HG03378 (cell line): ENCODE data around the gene C17orf75.
"Not testable (repeated sequence)": the region's sequence is repeated elsewhere in the genome, so short reads cannot be mapped to it uniquely, and the experiment has no call there.

Experiments used
- ATAC-seq: cut with Tn5 transposase; IDR thresholded peaks from one replicate; pipeline ENCODE4 v1.9.1; 2021; ENCODE audit warnings: mild to moderate bottlenecking, moderate library complexity; ENCODE audit not compliant: unreplicated experiment

Gene C17orf75

GRCh38 chr17:32345951-32346600 lies 4.1 kb upstream of the C17orf75 start:
- no peak for ATAC-seq

- ATAC-seq: no peak
Observed at GRCh38 chr17:32342603-32343325, 791 bp upstream of the C17orf75 start.

GRCh38 chr17:32341141-32341856 lies 674 bp downstream of the C17orf75 start:
- no peak for ATAC-seq

GRCh38 chr17:32335687-32336086 lies 6.3 kb downstream of the C17orf75 start:
- no peak for ATAC-seq

- no peak for ATAC-seq
Observed at GRCh38 chr17:32335046-32335445, 6.9 kb downstream of the C17orf75 start.

GRCh38 chr17:32333187-32333586 lies 8.8 kb downstream of the C17orf75 start:
- no peak for ATAC-seq

GRCh38 chr17:32331243-32332040 lies 10.5 kb downstream of the C17orf75 start:
- no peak for ATAC-seq

- no peak for ATAC-seq
Observed at GRCh38 chr17:32330147-32330546, 11.8 kb downstream of the C17orf75 start.

- no peak for ATAC-seq
Observed at GRCh38 chr17:32327911-32328310, 14.1 kb downstream of the C17orf75 start.

GRCh38 chr17:32323811-32324491 lies 18.0 kb downstream of the C17orf75 start:
- no peak for ATAC-seq

GRCh38 chr17:32323046-32323445 lies 18.9 kb downstream of the C17orf75 start:
- no peak for ATAC-seq

GRCh38 chr17:32320847-32321246 lies 21.1 kb downstream of the C17orf75 start:
- ATAC-seq: no peak

GRCh38 chr17:32320080-32320479 lies 21.9 kb downstream of the C17orf75 start:
- not testable (repeated sequence) for ATAC-seq

- peak; percentile 53 for ATAC-seq
Observed at GRCh38 chr17:32319548-32319905, 22.4 kb downstream of the C17orf75 start.

GRCh38 chr17:32318071-32318470 lies 23.9 kb downstream of the C17orf75 start:
- no peak for ATAC-seq

- no peak for ATAC-seq
Observed at GRCh38 chr17:32317353-32317752, 24.6 kb downstream of the C17orf75 start.

- not testable (repeated sequence) for ATAC-seq
Observed at GRCh38 chr17:32316653-32317052, 25.3 kb downstream of the C17orf75 start.

GRCh38 chr17:32315171-32315570 lies 26.8 kb downstream of the C17orf75 start:
- no peak for ATAC-seq

GRCh38 chr17:32314636-32315035 lies 27.3 kb downstream of the C17orf75 start:
- ATAC-seq: no peak

GRCh38 chr17:32311028-32311536 lies 30.9 kb downstream of the C17orf75 start:
- no peak for ATAC-seq
